IPS DF 4.7 (cell line): Measurements from ENCODE around the gene LRMDA.

Experiments
- DNase-seq: peaks from one replicate; pipeline ENCODE4 v3.0.0-alpha.2; 2013; ENCODE audit warnings: low spot score; ENCODE audit errors: extremely low read depth

The LRMDA gene

GRCh38 chr10:76354921-76355320 lies 923.5 kb downstream of the LRMDA start:
- no peak for DNase-seq

- no peak for DNase-seq
These were observed 925.1 kb downstream of the LRMDA start for GRCh38 chr10:76356557-76356956.

GRCh38 chr10:76357726-76358415 lies 926.4 kb downstream of the LRMDA start:
- DNase-seq, result no peak

GRCh38 chr10:76358743-76359395 lies 927.4 kb downstream of the LRMDA start:
- no peak for DNase-seq

GRCh38 chr10:76375761-76376160 lies 944.3 kb downstream of the LRMDA start:
- DNase-seq, result no peak

- DNase-seq, result no peak
These were observed 951.0 kb downstream of the LRMDA start for GRCh38 chr10:76382381-76382851.

- no peak for DNase-seq
These were observed 957.0 kb downstream of the LRMDA start for GRCh38 chr10:76388321-76389023.

- no peak for DNase-seq
These were observed 962.7 kb downstream of the LRMDA start for GRCh38 chr10:76393875-76394706.

- no peak for DNase-seq
These were observed 963.3 kb downstream of the LRMDA start for GRCh38 chr10:76394707-76395042.

GRCh38 chr10:76395251-76395650 lies 963.8 kb downstream of the LRMDA start:
- no peak for DNase-seq

GRCh38 chr10:76396134-76396533 lies 964.7 kb downstream of the LRMDA start:
- DNase-seq, result no peak

GRCh38 chr10:76397181-76398042 lies 966.0 kb downstream of the LRMDA start:
- no peak for DNase-seq

GRCh38 chr10:76398043-76398710 lies 966.8 kb downstream of the LRMDA start:
- no peak for DNase-seq

- no peak for DNase-seq
These were observed 967.8 kb downstream of the LRMDA start for GRCh38 chr10:76399226-76399625.

- DNase-seq, result no peak
These were observed 969.6 kb downstream of the LRMDA start for GRCh38 chr10:76401006-76401405.

GRCh38 chr10:76403912-76404311 lies 972.5 kb downstream of the LRMDA start:
- no peak for DNase-seq

GRCh38 chr10:76404531-76404930 lies 973.1 kb downstream of the LRMDA start:
- no peak for DNase-seq

GRCh38 chr10:76405922-76406321 lies 974.5 kb downstream of the LRMDA start:
- no peak for DNase-seq

GRCh38 chr10:76408646-76409045 lies 977.2 kb downstream of the LRMDA start:
- no peak for DNase-seq
